ENCODE data around the gene REG3A.

DNA sequence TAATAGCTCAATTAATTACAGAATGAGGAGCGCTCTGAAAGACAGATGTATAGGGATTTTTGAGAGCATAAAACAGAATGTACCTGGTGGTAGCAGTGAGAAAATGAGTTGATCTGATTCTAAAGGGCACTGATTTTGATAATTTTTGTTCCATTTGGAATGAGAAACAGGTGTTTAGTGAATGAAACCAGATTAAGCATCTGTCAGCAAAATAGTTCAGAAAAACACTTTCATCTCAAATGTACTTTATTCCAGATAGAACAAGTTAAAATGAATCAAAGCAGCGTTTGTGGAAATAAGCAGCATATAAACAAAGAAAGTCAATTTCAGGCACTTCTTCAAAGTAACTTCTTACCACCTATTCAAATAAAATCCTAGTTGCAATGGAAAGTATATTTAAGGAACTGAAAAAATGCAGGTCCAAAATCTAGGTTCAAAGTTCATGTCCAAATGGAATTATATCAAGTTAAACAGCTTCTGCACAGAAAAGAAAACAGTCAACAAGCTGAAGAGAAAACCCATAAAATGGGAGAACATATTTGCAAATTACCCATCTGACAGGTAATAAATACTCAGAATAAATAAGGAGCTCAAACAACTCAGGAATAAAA is 11.9 kb upstream of the REG3A start:
- no peak for TF ChIP-seq CTCF (IDR thresholded peaks at IDR 0.05)
- TF ChIP-seq POLR2A (IDR thresholded peaks at IDR 0.05), result no peak

Measured in right lobe of liver (tissue), 4 donors.